HepG2 (cell line): Measurements from ENCODE around the gene CELF5. TPM values are rescaled to one million over a fixed set of nuclear protein-coding genes. Genes with fewer than 3 reads are reported as not detected.

Experiments used
- ARID3A ChIP-seq: IDR thresholded peaks from 2 replicates; pipeline ENCODE4 v1.6.1; 2012; ENCODE audit warnings: low read depth, low read length, improper control_type of control experiment
- E2F2 ChIP-seq: sonication (generic); formaldehyde crosslinking; IDR thresholded peaks from 2 replicates; pipeline ENCODE4 v1.4.0; 2020; ENCODE audit warnings: missing genetic modification reagents, borderline replicate concordance
- HIC2 ChIP-seq: sonication (generic); formaldehyde crosslinking; IDR thresholded peaks from 2 replicates; pipeline ENCODE4 v1.9.0; 2022; ENCODE audit warnings: low read depth, missing genetic modification reagents
- HNF4G ChIP-seq, 2 experiments: sonication (generic) in 1 of 2; formaldehyde crosslinking in 1 of 2; IDR thresholded peaks; 2 replicates each; pipeline versions ENCODE4 v1.4.0 to v1.6.1; 2011 to 2020; ENCODE audit warnings: borderline replicate concordance in 2 of 2, low read depth in 2 of 2, mild to moderate bottlenecking in 2 of 2, low read length in 1 of 2, missing genetic modification reagents in 1 of 2, moderate library complexity in 1 of 2
- KDM1A ChIP-seq: IDR thresholded peaks from 2 replicates; pipeline ENCODE4 v1.6.1; 2016; ENCODE audit warnings: missing compliant biosample characterization
- POLR2AphosphoS5 ChIP-seq: IDR thresholded peaks from 2 replicates; pipeline ENCODE4 v1.6.1; 2012; ENCODE audit warnings: low read depth, low read length
- PTBP1 ChIP-seq: fragments of 200-400 bp; formaldehyde crosslinking; IDR thresholded peaks from 2 replicates; pipeline ENCODE4 v1.6.1; 2018; ENCODE audit warnings: low read length, low read depth; ENCODE audit not compliant: poor library complexity, severe bottlenecking
- TAF1 ChIP-seq: sonication (generic); formaldehyde crosslinking; IDR thresholded peaks from 2 replicates; pipeline ENCODE4 v1.4.0; 2020; ENCODE audit warnings: missing genetic modification reagents
- ZC3H13 ChIP-seq: sonication (generic); formaldehyde crosslinking; IDR thresholded peaks from 2 replicates; pipeline ENCODE4 v1.8.1; 2023; ENCODE audit warnings: mild to moderate bottlenecking, missing genetic modification reagents, moderate library complexity
- ZNF501 ChIP-seq: sonication (generic); formaldehyde crosslinking; IDR thresholded peaks from 2 replicates; pipeline ENCODE4 v1.5.1; 2020; ENCODE audit warnings: mild to moderate bottlenecking, moderate library complexity, missing genetic modification reagents
- ZNF670 ChIP-seq: sonication (generic); formaldehyde crosslinking; IDR thresholded peaks from 2 replicates; pipeline ENCODE4 v1.8.0; 2022; ENCODE audit warnings: mild to moderate bottlenecking, missing genetic modification reagents, borderline replicate concordance
- polyA plus RNA-seq, 8 experiments: library from polyadenylated mRNA; depleted of rRNA in 3 of 8; stranded (reverse) in 7 of 8; unstranded in 1 of 8; fragments of >200 nt; fragmentation: Illumina TruSeq in 4 of 8; extraction: Trizol in 4 of 8; gene quantifications; 2 replicates each; pipeline versions ENCODE4 v1.2.1 to v1.2.3, GENCODE V29; 2011 to 2016; ENCODE audit warnings: low read depth in 4 of 8, missing spikeins in 1 of 8, mixed read lengths in 1 of 8; ENCODE audit not compliant: insufficient read depth in 1 of 8
- total RNA-seq, 5 experiments: library from RNA; depleted of rRNA; stranded (reverse); fragments of >200 nt; fragmentation: Illumina TruSeq; extraction: Trizol; gene quantifications; 2 replicates each; pipeline ENCODE4 v1.2.3, GENCODE V29; 2016; ENCODE audit warnings: low read depth in 1 of 5
- TF ChIP-seq, protein P1 (sequence below): IDR thresholded peaks from 2 replicates; pipeline ENCODE4 v1.6.1; 2016; ENCODE audit warnings: missing compliant biosample characterization, missing genetic modification reagents, borderline replicate concordance
- TF ChIP-seq, protein P2 (sequence below): IDR thresholded peaks from 2 replicates; pipeline ENCODE4 v1.6.1; 2018; ENCODE audit warnings: missing genetic modification reagents

The CELF5 gene
- total and polyA plus RNA-seq, 2 of the 13 experiments (the other 11 are each of a cell fraction or from before 2014, with no cell fraction given) = 0.31 to 0.84 TPM

GRCh38 chr19:3185461-3186159, 38.9 kb upstream of the CELF5 start, which contains the start of gene NCLN (continued):
- no peak for TF ChIP-seq ZNF670 (CRISPR knock-in tag)
- no peak for TF ChIP-seq KDM1A (CRISPR knock-in tag)
- TF ChIP-seq, protein P1, sequence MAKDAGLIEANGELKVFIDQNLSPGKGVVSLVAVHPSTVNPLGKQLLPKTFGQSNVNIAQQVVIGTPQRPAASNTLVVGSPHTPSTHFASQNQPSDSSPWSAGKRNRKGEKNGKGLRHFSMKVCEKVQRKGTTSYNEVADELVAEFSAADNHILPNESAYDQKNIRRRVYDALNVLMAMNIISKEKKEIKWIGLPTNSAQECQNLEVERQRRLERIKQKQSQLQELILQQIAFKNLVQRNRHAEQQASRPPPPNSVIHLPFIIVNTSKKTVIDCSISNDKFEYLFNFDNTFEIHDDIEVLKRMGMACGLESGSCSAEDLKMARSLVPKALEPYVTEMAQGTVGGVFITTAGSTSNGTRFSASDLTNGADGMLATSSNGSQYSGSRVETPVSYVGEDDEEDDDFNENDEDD (CRISPR knock-in tag) = no peak
- peak; percentile 29; the same call in 1 of the 2 replicates for TF ChIP-seq POLR2AphosphoS5
- TF ChIP-seq HIC2 (CRISPR knock-in tag) = no peak
- no peak for TF ChIP-seq E2F2 (CRISPR knock-in tag)
- no peak for TF ChIP-seq PTBP1
- no peak; the same call in 1 of the 2 replicates for TF ChIP-seq ZC3H13 (CRISPR knock-in tag)
- 0 out of 2 replicates have a peak, but pooled peaks have one; percentile 46 for TF ChIP-seq ZNF501 (CRISPR knock-in tag)
- TF ChIP-seq TAF1 (CRISPR knock-in tag) = peak; percentile 29; the same call in 1 of the 2 replicates
- no peak for TF ChIP-seq HNF4G (IDR thresholded peaks at IDR 0.05; ENCODE audit: borderline replicate concordance, low read depth, low read length)
- no peak for TF ChIP-seq HNF4G (CRISPR knock-in tag; IDR thresholded peaks at IDR 0.05; ENCODE audit: borderline replicate concordance, low read depth)
- TF ChIP-seq, protein P2, sequence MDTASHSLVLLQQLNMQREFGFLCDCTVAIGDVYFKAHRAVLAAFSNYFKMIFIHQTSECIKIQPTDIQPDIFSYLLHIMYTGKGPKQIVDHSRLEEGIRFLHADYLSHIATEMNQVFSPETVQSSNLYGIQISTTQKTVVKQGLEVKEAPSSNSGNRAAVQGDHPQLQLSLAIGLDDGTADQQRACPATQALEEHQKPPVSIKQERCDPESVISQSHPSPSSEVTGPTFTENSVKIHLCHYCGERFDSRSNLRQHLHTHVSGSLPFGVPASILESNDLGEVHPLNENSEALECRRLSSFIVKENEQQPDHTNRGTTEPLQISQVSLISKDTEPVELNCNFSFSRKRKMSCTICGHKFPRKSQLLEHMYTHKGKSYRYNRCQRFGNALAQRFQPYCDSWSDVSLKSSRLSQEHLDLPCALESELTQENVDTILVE = no peak
- peak; percentile 9; the same call in 1 of the 2 replicates for TF ChIP-seq ARID3A
